Islet precursor cell (in vitro differentiated cells): ENCODE results near the gene PAN2.
"Not testable (repeated sequence)": the region's sequence is repeated elsewhere in the genome, so short reads cannot be mapped to it uniquely, and the experiment has no call there.

Experiments
- DNase-seq: peaks from one replicate; pipeline ENCODE4 v3.0.0-alpha.2; 2018

PAN2 gene

DNA sequence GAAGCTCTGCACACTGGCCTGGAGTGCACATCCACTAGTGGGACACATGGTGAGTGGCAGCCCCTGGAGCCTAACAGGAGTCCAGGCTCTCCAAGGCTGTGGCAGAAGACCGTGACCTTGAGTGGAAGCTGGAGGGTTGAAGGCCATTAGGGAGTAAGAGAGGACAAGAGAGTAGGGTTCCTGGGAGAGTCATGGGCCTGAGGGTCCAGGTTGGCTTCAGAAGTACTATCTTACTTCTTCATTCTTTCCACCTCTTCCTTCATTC lies 5.3 kb upstream of the PAN2 start:
- DNase-seq: no peak

DNA sequence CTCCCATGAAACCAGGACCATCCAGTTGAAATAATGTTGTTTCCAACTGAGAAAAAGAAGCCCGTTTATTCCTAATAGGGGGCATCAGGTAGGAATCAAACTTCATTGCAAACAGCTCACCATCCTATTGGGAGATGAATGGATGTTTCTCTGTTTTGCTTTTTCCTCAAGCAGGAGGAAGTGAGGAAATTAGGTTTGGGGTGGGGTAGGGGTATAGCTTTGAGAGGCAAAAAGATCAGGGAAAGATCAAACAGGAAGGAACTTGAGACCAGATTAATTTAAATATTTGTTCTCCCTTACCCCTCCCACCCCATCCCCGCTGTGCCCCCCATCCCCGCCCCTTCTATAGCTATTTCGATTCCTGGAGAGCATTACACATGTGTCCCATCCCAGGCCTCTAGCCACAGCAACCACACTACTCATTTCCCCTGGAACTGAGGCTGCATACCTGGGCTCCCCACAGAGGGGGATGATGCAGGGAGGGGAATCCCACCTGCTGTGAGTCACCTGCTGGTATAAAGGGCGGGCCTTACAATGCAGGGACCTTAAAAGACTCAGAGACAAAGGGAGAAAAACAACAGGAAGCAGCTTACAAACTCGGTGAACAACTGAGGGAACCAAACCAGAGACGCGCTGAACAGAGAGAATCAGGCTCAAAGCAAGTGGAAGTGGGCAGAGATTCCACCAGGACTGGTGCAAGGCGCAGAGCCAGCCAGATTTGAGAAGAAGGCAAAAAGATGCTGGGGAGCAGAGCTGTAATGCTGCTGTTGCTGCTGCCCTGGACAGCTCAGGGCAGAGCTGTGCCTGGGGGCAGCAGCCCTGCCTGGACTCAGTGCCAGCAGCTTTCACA lies 4.7 kb upstream of the PAN2 start, which contains the start of gene IL23A:
IL23A (plus strand) TSS at position 577 of the 850 bp plus-strand sequence; CDS start at position 738, 161 bp downstream.
- peak; percentile 80 for DNase-seq

DNA sequence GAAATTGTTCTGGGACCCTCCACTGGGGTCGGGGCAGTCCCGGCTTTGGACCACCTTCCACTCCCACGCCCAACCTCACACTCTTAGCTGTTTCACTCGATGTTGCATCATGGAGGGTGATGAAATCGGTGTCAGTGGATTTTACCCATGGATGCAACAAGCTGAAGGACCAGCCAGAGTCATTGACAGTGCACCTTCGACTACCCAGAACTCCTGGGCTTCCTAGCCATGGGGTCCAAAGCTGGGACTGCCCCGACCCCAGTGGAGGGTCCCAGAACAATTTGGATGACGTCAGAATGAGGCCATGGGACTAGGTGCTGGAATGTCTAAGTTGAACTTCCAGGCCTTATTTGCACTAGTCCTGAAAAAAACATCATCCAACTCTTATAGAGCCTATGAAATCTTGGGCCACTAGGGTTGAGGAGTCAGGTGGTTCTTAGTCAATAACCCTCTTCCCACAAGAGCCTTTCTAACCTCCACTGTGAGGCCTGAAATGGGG lies 4.0 kb upstream of the PAN2 start:
- DNase-seq: peak; percentile 49

DNA sequence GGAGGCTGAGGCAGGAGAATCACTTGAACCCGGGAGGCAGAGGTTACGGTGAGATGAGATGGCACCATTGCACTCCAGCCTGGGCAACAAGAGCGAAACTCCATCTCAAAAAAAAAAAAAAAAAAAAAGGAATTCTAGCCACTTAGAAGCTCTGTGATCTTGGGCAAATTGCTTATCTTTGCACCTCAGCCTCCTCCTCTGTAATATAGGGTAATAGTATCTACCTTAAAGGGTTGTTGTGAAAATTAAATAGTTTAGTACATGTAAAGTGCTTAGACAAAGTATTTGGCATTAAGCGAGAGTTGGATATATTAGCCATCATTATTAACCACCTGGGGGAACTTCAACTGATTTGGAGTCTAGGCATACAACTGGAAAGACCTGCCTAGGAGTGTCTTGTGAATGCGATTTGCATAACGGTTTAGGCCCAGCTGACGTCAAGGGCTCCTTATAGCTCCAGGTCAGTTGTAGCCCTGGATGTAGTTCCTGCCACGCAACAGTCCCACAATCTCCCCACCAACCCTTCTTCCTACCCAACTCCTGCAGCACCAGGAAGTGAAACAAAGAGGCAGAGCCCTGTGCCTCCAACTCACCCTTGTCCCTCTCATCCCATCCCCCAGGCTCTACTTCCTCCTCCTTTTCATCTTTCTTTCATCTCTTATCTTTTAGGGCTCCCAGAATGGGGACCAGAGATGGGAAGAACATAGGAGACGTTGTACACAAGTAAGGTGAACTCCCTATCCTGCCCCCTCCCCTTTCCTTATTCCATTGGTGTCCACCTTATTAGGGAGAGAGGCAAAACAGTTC lies 2.8 kb upstream of the PAN2 start:
- DNase-seq: peak; percentile 56

DNA sequence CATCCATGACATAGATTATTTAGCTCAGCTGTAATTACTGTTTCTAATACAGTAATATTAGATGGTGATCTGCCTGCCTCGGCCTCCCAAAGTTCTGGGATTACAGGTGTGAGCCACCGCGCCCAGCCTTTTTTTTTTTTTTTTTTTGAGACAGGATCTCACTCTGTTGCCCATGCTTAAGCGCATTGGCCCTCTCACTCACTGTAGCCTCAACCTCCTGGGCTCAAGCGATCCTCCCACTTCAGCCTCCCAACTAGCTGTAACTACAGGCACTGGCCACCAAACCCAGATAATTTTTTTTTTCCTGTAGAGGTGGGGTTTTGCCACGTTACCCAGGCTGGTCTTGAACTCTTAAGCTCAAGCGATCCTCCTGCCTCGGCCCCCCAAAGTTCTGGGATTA lies 1.7 kb upstream of the PAN2 start:
- DNase-seq: peak; percentile 35

DNA sequence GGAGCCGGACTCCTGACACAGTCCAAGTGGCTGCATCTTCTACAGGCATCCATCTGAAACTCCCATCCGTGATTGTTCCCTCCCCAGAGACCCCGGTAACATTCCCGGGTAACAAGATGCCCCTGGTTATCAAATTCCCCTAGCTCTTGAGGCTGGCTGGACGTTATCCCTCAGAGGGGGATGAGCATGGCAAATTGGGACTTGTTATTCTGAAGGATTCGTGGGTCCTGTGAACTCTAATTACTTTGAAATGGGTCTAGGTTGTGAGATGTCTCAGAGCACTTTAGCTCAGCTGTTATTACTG lies 642 bp upstream of the PAN2 start:
- no peak for DNase-seq

DNA sequence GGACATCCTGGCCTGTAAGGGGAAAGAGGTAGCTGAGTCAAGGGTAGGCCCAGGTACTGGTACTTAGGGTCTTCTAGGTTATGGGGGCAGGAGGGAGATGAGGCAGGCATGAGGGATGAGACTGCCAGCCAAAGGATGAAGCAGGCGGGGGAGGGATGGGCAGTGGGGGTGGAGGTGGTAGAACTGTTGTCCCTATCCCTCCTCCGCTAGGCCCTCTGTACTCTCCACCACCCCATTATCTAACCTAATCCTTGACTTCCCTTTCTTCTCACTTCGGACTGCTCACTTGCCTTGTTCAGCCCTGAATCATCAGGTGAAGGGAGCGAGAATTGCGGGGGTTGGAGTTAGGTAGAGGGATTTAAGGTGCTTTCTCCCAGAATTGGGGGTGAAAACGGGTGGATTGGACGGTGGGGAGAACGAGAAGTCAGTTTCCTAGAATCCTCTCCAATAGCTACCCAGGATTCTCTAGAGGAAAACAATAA lies 562 bp downstream of the PAN2 start:
- no peak for DNase-seq

DNA sequence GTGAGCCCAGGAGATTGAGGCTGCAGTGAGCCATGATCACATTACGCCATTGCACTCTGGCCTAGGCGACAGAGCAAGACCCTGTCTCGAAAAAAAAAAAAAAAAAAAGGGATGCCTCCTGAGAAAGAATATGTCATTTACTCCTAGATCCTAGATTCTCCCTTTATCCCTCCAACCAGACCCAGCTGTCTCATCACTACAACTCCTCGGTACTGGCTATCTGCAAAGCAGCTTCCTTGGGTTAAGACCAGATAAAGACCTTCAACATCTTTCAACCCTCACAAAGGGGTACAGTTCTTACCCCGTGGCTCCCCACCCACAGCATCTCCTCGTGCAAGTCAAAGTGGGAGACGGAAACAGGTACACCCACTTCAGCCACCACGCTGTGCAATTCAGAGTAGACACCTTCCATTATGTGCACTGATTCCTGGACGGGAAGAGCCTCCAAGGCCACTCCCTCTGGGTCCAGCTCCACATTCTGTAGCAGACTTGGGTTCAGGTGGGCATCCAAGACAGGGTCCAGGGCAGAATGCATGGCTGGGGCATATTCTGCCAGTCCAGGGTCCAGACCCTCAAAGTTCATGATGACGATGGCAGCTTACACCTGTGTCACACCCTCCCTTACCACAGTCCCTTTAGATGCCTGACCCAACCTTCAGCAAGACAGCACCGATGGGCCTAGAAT lies 1.1 kb downstream of the PAN2 start:
- DNase-seq: peak; percentile 31

DNA sequence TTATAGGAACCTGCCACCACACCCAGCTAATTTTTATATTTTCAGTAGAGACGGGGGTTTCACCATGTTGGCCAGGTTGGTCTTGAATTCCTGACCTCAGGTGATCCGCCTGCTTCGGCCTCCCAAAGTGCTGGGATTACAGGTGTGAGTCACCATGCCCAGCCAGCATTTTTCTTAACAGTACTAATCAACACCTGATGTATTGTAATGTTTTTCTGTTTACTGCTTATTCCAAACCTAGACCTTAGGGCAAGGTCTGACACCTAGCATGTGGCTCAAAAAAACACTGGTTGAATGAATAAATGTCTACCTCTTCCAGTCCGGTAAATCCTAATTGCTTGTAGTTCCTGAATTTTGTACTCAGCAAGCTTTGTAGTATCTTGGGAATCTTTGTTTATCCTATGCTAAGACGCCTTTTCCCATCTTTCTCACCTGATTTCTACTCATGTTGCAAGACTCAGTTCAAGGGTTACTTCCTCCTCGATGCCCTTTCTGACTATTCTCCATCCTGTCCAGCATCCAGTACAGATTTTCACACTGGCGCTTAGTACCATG lies 2.8 kb downstream of the PAN2 start:
- DNase-seq: no peak

DNA sequence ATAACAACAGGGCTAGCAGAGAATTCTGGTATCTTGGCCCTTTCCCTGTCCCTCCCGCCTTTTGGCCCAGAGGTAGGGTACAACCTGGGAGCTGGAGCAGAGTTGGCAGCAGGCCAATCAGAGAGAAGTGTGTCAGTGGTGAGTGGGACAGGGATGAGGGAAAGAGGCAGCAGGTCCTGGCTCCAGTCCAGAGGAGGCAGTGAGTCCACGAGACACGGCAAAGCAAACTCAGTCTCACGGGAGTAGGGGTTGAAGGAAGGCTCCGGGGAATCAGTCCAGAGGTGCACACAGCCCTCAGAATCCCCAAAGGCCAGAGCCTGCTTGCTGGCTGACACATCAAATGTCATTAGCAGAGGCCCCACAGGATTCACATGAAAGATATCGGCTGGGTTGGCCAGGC lies 7.3 kb downstream of the PAN2 start:
- peak; percentile 48 for DNase-seq

DNA sequence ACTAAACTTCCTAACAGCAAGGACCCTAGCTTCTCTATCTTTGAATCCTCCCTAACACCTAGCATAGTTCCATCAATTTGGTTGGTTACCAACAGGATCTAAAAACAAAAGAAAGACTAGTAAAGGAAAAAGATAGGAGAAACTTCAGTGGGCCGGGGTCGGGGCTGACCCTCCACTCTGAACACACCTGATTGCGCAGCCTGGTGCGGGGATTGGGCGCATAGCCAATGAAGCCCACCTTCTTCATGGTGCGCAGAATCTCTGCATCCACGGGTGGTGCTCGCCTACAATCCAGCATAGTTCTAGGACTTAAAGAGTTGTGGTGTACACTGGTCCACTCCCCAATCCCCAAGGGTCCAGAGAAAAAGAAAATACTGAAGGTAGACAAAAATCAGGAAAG lies 7.7 kb downstream of the PAN2 start:
- DNase-seq: no peak

DNA sequence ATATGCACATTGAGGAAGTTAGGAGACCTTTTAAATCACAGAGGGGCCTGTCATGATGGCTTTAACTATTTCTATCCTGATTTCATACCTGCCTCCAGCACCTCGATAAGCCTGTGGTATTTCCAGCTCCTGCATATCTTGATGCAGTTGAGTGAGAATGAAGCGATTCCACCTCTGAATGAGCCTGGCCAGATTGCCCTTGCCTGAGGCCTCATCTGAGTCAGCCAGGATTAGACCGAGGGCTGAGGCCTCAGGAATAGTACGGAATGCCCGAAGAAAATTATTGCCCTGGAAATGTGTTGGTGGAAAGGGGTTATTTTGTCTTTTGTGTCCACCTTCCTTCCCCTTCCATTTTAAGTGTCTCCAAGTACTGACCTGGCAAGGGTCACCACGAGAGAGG lies 9.6 kb downstream of the PAN2 start:
- peak; percentile 52 for DNase-seq

DNA sequence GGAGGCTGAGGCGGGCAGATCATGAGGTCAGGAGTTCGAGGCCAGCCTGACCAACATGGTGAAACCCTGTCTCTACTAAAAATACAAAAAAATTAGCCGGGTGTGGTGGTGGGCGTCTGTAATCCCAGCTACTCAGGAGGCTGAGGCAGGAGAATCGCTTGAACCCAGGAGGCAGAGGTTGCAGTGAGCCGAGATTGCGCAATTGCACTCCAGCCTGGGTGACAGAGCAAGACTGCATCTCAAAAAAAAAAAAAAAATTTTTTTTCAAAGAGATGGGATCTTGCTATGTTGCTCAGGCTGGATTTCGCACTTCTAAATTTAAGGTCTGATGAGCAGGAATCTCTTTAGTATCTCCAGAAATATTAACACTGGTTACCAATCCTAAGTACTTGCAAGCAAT lies 12.2 kb downstream of the PAN2 start:
- not testable (repeated sequence) for DNase-seq

DNA sequence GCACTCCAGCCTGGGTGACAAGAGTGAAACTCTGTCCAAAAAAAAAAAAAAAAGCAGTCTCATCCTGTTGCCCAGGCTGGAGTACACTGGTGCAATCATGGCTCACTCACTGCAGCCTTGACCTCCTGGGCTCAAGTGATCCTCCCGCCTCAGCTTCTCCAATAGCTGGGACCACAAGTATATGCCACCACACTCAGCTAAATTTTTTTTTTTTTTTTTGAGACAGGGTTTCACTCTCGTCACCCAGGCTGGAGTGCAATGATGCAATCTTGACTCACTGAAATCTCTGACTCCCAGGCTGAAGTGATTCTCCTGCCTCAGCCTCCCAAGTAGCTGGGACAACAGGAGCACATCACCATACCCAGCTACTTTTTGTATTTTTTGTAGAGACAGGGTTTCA lies 12.8 kb downstream of the PAN2 start:
- no peak for DNase-seq

DNA sequence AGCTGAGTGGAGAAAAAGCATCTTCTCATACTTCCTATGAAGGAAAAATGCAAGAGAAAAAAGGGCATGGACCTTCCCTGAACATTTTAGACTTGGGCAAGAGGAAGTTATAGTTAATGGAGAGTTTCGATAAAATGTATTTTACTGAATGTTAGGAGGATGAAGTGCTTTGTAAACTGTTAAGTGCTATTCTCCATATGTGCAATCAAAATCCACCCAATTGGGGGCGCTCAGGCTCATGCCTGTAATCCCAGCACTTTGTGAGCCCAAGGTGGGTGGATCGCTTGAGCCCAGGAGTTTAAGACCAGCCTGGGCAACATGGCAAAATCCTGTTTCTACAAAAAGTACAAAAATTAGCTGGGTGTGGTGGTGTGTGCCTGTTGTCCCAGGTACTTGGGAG lies 16.1 kb downstream of the PAN2 start:
- no peak for DNase-seq

DNA sequence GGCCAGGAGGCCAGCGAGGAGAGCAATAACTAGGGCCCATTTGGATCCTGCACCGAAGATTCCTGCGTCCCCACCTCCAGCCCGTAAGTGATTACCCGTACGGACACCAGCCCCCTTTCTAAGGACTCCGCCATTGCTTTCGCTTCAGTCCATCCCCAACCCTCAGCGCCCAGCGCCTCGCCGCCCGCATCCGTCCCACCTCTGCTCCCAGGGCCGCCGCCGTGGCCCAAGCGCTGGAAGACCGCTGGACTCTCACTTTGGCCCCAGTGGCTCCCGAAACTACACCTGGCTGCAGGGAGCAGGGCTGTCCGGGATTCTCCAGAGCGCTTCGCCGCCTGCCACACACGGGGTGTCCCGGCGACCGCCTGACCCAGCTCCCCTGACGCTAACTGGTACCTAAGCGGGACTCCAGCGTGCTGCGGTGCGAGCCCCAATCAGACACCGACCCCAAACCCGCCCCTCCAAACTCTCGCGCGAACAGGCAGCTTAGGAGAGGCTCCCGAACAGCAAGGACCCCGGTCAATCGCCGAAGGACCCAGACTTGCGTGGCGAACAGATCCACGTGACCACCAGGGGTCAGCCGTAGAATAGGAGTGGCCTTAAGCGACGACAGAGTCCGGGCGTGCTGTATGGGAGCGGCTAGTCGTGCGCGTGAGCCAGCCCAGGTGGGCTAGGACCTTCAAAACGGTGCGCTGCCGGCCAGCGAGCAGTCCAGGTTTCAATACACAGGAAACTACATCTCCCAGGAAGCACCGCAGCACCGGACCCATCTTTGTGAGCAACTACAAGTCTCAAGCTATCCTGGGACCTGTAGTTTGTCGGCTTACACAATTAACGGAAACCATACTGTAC lies 18.0 kb downstream of the PAN2 start, which contains the start of gene CNPY2:
CNPY2 (minus strand) TSS at position 367 of the 852 bp plus-strand sequence. CDS start 771 bp downstream, outside the sequence.
- peak; percentile 100 for DNase-seq

DNA sequence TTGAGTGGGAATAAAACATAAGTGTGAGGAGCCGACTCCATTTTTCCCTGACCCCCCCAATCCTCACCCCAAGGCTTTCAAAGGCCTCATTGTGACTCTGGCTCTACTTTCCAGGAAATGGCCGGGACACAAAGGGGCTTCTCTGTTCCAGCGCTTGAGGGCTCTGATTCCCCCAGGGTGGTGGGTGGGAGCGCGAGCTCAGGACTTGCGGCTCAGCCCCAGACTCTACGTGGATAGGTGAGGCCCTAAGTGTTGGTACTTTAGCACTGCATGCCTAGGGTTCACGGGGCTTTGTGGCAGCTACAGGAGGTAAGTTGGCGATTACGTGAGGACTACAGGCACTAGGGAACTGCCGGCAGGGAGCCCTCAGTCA lies 18.6 kb downstream of the PAN2 start:
- peak; percentile 69 for DNase-seq

DNA sequence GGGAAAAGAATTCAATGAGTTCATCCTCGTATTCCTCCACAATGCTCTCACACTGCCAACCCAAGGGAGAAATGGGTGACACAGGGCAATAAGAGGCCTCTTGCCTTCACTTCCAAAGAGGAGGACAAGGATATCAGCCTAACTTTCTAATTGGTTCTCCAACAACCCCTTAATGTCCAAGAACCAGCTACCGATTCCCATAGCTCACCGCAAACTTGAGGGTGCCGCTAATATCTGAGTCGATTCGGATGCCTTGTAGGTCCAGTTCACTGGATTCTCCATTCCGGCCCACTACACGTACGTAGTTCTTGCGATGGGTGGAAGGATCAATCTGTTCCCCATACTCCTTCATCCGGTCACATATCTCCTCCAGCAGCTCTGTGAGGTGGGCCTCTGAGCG lies 22.8 kb downstream of the PAN2 start:
- DNase-seq: no peak

DNA sequence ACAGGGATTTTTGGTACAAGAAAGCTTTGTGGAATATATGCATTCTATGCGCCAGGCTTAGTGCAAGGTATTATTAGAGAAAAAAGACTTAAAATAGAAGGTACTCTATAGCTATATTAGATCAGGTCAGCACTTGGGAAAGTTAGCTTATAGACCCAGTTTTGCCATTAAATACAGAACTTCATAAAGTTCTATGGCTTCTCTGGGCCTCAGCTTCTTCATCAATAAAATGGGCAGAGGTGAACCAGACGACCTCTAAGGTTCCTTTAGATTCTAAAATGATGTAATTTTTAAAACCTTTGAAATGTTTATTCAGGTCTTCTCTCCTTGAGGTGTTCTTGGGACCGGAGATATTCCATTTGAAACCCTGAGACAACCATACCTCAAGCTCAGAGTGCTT lies 25.1 kb downstream of the PAN2 start:
- no peak for DNase-seq

DNA sequence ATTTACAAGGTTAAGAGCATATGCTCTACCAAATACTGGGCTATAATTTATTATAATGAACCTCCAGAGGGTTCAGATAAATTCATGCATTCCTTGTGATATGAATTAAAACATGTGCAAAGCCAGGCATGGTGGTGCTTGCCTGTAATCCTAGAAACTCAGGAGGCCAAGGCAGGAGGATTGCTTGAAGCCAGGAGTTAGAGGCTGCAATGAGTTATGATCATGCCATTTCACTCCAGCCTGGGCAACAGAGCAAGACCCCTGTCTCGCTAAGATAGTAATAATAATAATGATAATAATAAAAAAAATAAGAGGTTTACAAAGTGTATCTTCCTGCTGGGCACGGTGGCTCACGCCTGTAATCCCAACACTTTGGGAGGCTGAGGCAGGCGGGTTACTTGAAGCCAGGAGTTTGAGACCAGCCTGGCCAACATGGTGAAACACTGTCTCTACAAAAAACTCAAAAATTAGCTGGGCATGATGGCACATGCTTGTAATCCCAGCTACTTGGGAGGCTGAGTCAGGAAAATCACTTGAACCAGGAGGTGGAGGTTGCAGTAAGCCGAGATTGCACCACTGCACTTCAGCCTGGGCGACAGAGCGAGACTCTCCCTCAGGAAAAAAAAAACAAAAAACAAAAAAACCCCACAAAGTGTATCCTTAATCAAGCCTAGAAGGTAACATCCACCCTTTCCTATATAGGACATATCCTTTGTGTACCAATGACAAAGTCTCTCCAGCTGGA lies 26.4 kb downstream of the PAN2 start:
- DNase-seq: no peak

DNA sequence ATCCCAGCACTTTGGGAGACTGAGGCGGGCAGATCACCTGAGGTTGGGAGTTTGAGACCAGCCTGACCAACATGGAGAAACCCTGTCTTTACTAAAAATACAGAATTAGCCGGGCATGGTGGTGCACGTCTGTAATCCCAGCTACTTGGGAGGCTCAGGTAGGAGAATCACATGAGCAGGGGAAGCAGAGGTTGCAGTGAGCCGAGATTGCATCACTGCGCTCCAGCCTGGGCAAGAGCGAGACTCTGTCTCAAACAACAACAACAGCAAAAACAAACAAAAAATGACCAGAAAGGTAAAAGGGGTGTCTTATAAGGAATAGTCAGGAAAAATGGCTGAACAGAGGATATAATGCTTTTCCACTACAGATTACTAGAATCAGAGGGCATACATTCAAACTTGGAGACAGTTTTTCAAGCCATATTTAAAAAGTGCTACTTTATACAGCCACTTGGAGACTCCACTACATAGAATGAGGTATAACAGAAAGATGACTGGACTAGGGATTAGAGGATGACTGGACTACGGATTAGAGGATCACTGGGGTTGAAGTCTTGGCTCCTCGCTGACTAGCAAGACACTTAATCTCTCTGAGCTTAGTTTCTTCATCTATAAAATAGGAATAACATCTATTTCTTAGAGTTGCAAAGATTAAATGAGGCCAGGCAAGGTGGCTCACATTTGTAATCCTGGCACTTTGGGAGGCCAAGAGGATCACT lies 28.8 kb downstream of the PAN2 start:
- no peak for DNase-seq
